G401.6 (cell line): ENCODE measurements around the gene KANTR.

Experiments used
- FAIRE-seq: peaks from 2 replicates; lab custom pipeline; 2012; peaks lifted over from hg19 to GRCh38; lab: Jason Lieb, UNC

The KANTR gene, protein sequence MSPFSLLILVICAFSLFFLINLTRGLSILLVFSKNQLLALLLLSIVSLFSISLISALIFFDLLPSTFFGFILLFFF

DNA sequence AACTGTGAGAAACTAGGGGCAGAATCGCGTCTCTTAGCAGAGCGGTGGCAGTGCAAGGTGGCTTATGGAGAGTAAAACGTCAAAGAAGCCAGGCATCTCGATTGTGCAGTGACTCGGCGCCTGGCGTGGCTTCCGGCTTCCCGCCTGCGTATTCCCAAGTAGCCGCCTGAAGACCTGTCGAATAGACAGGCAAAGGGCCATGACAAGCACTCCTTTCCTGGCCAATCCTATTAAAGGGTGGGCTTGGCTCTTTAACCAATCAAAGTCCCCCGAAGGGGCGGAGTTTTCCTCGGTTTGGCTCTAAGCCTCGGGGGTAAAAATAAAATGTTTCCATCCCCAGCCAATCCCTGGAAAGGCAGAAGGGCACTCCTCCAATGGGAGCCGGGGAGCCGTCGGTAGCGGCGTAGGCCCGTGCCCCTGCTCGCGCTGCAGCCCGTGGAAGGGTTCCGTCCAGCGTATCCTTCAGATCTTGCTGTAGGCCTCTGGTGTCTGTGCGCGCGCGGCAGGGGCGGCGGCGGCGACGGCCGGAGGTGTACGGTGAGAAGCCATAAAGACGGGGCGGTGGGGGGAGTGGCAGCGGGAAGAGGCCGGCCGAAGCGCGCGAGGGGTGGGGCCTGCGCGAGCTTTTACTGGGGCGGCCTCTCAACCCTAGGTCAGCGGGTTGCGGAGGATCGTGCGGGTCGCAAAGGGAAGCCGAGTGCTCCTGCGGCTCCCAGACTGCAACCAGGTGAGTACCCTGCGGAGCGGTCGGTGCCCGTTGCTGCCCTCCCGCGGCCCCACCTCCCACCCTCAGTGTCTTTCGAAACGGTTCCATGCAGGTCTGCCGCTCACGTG is at the start of gene KANTR:
KANTR (plus strand) TSS at position 395 of the 834 bp plus-strand sequence. CDS start 30,131 bp downstream, outside the sequence.
- FAIRE-seq, result peak; percentile 99

DNA sequence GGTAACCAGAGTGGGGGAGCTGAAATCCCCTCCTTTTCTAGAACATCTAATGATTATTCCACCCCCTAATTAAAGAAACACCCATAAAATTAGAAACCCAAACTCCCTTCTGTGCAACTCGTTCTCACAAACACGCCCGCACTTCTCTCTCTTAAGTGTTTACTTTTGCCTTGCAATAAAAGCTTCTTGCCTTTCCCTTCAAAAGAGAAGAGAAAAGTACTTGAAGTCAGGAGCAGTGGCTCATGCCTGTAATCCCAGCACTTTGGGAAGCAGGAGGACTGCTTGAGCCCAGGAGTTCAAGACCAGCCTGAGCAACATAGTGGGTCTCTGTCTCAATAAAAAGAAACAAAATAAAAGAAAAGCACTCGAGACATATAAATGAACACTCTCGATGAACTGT is 48.9 kb upstream of the KANTR start:
- no peak for FAIRE-seq

DNA sequence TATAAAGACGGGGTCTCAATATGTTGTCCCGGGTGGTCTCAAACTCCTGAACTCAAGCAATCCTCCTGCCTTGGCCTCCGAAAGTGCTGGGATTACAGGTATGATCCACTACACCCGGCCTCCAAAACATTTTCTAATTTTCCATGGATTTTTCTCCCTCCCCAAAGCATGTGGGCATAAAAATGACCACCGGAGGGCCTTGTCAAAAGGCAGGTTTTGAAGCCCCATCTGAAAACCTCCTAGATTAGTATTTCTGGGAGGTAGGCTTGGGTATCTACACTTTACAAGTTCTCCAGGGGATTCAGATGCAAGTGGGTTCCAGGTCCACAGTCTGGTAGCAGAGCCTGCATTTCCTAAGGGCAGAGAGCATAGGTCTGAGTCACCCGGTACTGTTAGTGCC is 46.7 kb upstream of the KANTR start:
- no peak for FAIRE-seq

DNA sequence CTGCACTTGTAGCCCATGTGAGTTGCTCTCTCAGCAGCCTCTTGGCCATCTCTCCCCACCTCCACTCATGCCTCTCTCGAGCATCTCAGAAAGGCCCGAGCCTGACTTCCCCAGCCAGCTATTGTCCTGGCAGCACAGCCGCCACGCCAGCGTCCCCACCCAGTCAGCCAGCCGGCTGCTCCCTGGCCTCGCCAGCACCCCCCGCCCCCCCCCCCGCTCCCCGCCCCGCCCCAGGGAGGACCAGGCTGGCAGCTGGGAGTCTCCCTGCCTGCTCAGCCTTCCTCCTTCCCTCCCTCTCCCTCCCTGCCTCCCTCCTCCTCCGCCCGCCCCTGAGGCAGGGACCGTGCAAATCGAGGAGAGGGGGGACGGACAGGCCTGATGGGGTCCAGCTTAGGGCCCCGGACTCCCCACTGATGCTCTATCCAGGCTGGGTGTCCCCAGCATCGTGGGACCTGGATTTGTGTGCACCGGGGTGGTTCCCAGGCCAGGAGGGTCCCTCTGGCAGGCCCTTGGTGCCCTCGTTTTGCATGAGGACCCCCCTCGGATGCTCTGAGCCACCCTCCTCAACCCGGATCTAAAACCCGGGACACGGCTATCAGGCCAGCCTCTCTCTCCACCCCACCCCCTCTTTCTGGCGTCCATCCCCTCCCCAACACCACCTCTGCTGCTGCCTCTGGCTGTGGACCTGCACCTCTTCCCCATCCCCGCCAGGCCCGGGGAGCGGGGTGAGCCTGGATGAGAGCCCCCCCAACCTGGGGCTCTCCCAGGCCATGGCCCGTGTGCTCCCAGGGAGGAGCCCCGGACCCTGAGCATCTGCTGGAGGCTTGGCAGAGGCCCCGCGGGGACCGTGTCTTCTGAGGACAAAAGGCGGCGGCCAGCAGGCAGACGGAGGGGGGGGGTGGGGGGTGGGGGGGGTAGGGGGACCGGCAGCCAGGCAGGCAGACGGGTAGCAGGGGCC is 45.5 kb upstream of the KANTR start, which contains the start of gene GPR173:
GPR173 (plus strand) TSS at position 621 of the 958 bp plus-strand sequence. CDS start 27,833 bp downstream, outside the sequence.
- FAIRE-seq, result no peak

DNA sequence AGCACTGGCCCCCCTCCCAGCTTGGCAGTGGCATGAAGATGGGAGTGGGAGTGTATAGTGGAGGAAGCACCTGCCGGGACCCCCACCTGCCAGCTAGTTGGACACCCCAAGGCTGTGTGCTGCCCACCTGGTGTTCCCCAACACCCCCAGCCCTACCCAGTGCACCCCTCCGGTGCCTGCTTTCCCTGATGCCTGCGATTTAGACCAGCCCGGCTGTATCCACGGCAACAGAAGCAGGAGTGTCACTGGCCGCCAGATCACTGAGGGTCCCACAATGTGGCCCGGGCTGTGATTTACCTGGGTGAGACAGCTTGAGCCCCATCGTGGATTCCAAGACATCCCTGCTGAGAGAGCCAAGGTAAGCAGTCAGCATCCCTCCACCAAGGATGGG is 44.8 kb upstream of the KANTR start:
- no peak for FAIRE-seq

DNA sequence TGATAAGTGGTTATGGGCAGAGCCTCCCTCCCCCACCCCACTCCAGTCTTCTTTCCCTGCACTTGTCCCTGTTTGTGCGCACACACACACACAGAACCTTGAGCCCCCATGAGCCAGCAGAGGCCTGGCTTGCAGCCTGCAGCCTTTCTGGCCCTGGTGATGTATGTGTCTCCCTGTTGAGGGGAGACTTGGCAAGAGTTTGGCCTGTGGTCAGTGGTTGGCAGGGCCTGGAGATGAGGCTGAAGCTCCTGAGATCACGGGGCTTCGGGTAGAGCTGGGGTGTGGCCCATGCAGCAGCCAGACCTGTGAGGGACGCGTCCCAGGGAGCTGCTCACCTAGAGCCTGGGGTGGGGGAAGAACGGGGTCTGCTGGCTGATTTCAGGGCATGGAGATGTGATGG is 43.1 kb upstream of the KANTR start:
- no peak for FAIRE-seq

DNA sequence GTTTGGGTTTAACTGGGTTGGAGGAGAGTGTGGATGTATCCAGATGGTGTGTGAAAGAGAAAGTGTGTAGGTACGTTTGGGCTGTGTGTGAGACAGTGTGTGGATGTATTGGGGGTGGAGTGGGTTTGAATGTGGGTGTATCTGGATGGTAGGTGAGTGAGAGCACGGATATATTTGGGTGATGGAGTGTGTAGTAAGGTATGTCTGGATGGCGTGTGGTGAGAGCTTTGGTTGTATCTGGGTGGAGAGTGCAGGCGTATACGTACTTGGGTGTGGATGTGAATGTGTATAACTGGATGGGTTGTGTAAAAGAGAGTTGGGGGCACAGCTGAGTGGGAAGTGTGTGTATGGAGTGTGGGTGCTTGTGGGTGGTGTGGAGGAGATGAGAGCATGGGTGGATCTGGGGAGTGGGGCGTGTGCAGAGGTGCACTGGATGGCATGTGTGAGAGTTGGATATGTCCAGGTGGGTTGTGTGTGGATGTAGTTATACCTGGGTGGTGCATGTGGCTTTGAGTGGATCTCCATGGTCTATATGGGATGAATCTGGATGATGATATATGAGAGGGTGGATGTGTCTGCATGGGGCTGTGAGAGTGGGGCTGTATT is 38.6 kb upstream of the KANTR start:
- no peak for FAIRE-seq

DNA sequence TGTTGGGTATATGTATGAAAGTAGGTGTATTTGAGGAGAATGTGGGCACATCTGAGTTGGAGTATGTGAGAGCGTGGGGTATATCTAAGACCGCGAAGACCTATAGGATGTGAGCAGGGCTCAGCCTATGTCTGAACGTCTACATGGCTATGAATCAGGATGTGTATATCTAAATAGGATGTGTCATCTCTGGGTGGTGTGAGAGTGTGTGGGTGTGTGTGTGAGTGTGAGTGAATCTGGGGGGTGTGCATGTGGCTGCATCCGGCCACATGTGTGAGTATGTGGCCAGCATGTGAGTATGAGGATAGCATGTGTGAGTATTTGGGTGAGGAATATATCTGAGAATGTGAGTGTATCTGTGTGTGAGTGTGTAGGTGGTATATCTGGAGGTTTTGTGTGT is 37.6 kb upstream of the KANTR start:
- FAIRE-seq, result no peak

DNA sequence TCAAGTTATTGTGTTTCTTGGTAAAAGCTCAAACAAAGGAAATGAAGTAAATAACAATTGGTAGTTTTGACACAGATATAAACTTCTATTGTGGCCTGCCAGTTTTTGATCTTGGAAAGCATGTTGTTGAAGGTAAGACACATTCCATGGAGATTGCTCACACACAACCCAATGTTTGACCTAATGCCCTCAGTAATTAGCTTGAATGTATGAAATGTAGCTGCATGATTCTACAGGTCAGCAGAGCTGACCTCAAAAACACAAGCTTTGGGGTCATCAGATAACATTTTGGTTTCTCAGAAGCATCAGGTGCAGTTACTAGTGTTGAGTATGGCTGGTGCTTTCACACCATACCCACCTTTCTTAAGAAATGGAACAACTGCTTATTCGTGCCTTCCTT is 28.8 kb upstream of the KANTR start:
- FAIRE-seq, result no peak

DNA sequence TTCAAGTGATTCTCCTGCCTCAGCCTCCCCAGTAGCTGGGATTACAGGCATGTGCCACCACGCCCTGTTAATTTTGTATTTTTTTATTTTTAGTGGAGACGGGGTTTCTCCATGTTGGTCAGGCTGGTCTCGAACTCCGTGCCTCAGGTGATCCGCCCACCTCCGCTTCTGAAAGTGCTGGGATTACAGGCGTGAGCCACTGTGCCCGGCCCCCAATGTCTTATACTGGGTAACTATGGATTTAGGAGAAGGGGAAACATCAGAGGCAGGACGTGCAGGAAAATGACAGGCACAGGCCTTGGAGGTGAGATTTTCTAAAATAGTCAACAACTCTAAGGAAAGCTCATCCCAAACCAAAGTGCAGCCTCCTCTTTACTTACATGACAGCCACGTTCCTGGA is 22.9 kb upstream of the KANTR start:
- FAIRE-seq, result no peak

DNA sequence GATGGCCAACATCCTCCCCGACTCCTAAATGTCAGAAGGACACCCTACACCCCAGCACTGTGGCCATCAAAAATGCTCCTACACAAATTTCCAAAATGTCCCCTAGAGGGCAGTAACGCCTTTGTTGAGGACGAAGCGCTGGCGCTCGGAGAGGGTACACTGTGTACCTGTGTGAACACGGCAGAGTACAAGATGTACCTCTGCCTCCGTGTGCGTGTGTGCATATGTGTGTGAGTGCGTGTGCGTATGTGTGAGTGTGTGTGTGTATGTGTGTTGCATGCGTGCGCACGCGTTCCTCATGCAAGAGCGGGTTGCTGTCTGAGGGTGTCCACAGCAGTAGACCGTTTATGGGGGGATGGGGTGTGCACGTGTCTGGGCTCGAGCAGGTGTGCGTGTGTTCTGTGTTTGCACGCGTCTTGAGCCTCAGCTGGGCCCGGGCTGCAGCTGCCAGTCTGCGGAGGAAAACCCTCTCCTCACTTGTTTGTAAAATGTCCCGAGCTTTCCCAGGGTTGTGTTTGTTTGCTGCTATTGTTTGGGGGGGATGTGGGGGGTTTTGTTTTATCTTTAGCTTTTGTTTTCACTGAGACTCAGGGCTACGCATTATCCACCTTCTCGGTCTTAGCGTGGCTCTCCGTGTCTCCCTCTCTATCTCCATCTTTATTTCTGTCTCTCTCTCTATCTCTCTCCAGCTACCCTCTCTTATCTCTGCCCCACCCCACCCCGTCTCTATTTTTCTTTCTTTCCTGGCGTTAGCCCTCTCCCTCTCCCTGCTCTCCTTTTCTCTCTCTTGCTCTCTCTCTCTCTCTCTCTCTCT is 22.1 kb upstream of the KANTR start:
- peak; percentile 94 for FAIRE-seq

DNA sequence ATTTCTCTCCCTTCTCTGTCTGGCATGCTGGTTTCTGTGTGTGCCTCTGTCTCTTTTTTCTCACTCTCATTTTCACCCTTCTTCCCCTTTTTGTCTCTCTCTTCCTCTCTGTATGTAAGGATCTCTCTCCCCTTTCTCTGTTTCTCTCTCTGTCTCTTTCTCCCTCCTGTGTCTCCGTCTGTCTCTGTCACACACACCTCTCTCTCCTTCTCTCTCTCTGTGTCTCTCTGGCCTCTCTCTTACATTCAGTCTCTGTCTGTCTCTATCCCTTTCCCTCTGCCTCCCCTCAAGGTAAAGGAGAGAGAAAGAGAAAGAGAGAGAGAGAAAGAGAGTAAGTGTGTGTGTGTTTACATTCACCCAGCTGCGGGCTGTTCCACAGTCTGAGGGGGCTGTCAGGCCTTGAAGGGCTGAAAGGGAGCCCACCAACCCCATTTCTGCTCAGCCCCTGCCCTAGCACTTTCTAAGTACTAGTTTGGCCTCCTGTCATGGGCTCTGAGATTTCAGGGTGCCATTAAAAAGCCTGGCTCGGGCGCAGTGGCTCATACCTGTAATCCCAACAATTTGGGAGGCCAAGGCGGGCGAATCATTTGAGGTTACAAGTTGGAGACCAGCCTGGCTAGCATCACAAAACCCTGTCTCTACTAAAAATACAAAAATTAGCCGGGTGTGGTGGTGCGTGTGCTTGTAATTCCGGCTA is 21.4 kb upstream of the KANTR start:
- no peak for FAIRE-seq

DNA sequence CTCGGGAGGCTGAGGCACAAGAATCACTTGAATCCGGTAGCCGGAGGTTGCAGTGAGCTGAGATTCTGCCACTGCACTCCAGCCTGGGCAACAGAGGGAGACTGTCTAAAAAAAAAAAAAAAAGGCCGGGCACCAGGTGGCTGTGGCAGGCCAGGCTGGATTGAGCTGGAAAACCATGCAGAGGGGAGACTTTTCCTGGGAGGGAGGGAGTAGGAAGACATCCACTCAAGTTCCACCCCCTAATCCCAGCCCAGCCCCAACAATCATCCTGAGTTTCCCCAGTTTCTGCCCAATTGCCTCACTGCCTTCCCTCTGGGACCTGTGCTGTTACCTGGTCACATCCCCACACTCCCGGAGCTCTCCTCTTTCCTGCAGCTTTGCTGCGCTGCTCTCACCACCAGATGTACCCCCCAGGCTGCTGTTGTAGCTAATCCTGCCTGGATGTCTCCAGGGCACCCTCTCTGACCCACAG is 20.8 kb upstream of the KANTR start:
- peak; percentile 82 for FAIRE-seq

DNA sequence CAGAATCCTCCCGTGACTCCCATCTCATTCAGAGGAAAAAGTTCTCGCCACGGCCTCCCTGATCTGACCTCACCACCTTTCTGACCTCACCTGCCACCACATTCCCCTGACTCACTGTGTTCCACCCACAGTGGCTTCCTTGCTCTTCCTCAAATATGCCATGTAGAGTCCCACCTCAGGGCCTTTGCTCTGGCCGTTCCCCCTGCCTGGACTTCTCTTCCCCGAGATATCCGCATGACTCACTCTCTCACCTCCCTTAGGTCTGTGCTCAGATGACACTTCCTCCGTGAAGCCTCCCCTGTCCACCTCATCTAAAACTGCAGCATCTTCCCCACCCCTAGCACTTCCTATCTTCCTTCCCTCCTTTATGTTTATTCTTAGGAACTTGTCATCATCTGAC is 18.9 kb upstream of the KANTR start:
- FAIRE-seq, result no peak

DNA sequence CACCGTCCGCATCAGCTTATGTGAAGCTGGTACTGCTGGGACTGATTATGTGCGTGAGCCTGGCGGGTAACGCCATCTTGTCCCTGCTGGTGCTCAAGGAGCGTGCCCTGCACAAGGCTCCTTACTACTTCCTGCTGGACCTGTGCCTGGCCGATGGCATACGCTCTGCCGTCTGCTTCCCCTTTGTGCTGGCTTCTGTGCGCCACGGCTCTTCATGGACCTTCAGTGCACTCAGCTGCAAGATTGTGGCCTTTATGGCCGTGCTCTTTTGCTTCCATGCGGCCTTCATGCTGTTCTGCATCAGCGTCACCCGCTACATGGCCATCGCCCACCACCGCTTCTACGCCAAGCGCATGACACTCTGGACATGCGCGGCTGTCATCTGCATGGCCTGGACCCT is 17.3 kb upstream of the KANTR start:
- no peak for FAIRE-seq

DNA sequence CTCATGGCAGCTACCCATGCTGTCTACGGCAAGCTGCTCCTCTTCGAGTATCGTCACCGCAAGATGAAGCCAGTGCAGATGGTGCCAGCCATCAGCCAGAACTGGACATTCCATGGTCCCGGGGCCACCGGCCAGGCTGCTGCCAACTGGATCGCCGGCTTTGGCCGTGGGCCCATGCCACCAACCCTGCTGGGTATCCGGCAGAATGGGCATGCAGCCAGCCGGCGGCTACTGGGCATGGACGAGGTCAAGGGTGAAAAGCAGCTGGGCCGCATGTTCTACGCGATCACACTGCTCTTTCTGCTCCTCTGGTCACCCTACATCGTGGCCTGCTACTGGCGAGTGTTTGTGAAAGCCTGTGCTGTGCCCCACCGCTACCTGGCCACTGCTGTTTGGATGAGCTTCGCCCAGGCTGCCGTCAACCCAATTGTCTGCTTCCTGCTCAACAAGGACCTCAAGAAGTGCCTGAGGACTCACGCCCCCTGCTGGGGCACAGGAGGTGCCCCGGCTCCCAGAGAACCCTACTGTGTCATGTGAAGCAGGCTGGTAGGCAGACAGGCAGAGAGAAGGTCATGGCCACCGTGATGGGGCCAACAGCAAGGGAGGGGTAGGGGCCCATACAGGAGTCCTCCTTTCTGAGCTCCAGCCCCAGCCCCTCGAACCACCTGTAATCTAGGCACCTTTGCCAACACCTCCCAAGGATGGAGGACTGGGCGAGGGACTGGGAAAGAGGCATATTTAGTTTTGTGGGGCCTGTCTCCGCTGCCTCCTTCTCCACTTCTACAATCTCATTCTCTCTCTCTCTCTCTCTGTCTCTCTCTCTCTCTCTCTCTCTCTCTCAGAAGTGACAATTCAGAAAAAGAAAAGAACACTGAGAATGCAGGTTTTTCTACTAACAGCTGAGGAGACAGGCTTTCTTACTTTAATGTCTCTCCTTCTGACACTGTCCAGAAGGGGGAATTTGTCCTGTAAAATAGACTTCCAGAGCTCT is 16.4 kb upstream of the KANTR start:
- no peak for FAIRE-seq

DNA sequence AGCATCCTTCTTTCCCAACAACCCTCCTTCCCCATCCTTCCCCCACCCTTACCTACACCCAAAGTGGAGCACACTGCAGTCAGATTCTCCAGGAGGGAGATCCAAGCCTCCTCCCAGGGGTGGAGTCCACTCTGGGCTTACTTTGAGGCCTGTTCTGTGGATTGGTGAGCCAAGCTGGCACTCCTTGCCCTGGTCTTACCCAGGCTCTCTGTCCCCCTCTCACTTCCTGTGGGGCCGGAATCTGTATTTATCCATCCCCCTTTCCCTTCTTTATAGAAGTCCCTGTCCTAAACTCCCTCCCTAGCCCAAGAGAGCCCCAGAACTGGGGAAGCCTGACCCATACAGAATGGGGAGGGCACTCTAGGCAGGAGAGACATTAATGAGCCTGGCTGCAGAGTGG is 15.0 kb upstream of the KANTR start:
- no peak for FAIRE-seq

DNA sequence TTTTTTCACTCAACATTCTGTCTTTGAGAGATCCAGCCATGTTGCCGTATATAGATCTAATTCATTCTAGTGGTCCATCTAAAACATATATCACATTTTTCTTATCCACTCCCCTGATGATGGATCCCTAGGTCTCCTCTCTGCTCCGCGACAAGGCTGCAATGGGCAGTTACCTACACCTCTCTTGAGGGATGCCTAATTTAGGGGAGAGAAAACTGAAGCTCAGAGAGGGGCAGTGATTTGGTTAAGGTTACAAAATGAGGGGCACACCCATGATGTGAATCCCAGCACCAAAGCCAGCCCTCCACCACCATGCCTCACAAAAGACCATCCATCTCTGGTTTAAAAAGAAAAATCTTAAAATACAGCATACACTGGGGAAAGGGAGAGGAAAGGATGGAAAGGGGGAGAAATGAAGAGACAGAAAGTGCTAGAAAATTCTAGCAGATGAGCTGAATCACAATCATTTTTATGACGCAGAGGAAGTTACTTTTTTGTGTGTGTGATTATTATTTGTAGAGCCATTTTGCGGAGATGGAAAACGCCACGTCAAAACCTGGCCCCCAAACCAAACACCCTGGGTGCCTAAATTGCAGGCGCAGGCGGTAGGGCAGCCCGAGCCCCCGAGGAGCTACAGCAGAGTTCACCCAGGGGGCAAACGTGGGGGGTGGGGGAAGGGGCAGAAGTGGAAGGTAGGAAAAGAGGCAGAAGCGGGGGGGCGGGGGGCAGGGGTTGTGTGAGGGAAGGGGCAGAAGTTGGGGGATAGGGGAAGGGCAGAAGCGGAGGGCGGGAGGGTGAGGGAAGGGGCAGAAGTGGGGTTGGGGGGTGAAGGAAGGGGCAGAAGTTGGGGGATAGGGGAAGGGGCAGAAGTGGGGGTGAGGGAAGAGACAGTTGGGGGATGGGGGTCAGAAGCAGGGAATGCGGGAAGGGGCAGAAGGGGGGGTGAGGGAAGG is 13.0 kb upstream of the KANTR start:
- no peak for FAIRE-seq
